GM23338 (cell line): Measurements from ENCODE around the gene PPM1J. TPM values are rescaled to one million over a fixed set of nuclear protein-coding genes. Genes with fewer than 3 reads are reported as not detected.

ENCODE experiments used
- ATAC-seq: fragments of 200-7000 bp; cut with Tn5 transposase; 3 replicates; pipeline ENCODE4 v1.9.1; 2020
- DNase-seq: peaks from one replicate; pipeline ENCODE4 v3.0.0-alpha.2; 2015; ENCODE audit warnings: low spot score
- H2AFZ ChIP-seq: fragments of 200-600 bp; sonication (generic); 2 replicates; pipeline ENCODE4 v1.8.0; 2016; ENCODE audit warnings: antibody characterized with exemption, mild to moderate bottlenecking, moderate library complexity
- H3F3A ChIP-seq: fragments of 200-600 bp; sonication (generic); replicated peaks from 2 replicates; pipeline ENCODE4 v1.8.0; 2017; ENCODE audit warnings: antibody characterized with exemption, mixed run types, low read depth
- H3K27ac ChIP-seq: fragments of 200-600 bp; sonication (generic); 2 replicates; pipeline ENCODE4 v1.6.1; 2016; ENCODE audit warnings: low read depth
- H3K27me3 ChIP-seq: fragments of 200-600 bp; sonication (generic); 2 replicates; pipeline ENCODE4 v1.8.0; 2016; ENCODE audit warnings: mild to moderate bottlenecking, mixed run types, moderate library complexity; ENCODE audit not compliant: insufficient read depth
- H3K36me3 ChIP-seq: fragments of 200-600 bp; sonication (generic); 2 replicates; pipeline ENCODE4 v1.8.0; 2016; ENCODE audit warnings: mild to moderate bottlenecking; ENCODE audit not compliant: insufficient read depth
- H3K4me1 ChIP-seq: fragments of 200-600 bp; sonication (generic); 2 replicates; pipeline ENCODE4 v1.8.0; 2016; ENCODE audit warnings: mild to moderate bottlenecking, moderate library complexity; ENCODE audit not compliant: insufficient read depth
- H3K4me2 ChIP-seq: fragments of 200-600 bp; sonication (generic); 2 replicates; pipeline ENCODE4 v1.7.1; 2017; ENCODE audit warnings: mixed run types
- H3K4me3 ChIP-seq: fragments of 200-600 bp; sonication (generic); 2 replicates; pipeline ENCODE4 v1.6.1; 2016; ENCODE audit warnings: mixed run types
- H3K79me2 ChIP-seq: fragments of 200-600 bp; sonication (generic); replicated peaks from 2 replicates; pipeline ENCODE4 v1.8.0; 2017; ENCODE audit warnings: mild to moderate bottlenecking; ENCODE audit not compliant: insufficient read depth
- H3K9me2 ChIP-seq: fragments of 200-600 bp; sonication (generic); 2 replicates; pipeline ENCODE4 v1.8.0; 2017; ENCODE audit not compliant: insufficient read depth
- H4K20me1 ChIP-seq: fragments of 200-600 bp; sonication (generic); replicated peaks from 2 replicates; pipeline ENCODE4 v1.8.0; 2017; ENCODE audit warnings: mild to moderate bottlenecking; ENCODE audit not compliant: insufficient read depth
- H3K27ac Mint-ChIP-seq: 2 replicates; pipeline ENCODE4 v1.8.0; 2020; ENCODE audit warnings: inconsistent platforms, mild to moderate bottlenecking, moderate library complexity, mixed read lengths
- H3K27me3 Mint-ChIP-seq: 3 replicates; pipeline ENCODE4 v1.8.0; 2022; ENCODE audit warnings: low read depth, mild to moderate bottlenecking, moderate library complexity, mixed read lengths, inconsistent platforms; ENCODE audit not compliant: insufficient read depth, poor library complexity
- H3K36me3 Mint-ChIP-seq: 3 replicates; pipeline ENCODE4 v1.8.0; 2021; ENCODE audit warnings: low read depth, mild to moderate bottlenecking, inconsistent platforms, moderate library complexity, mixed read lengths
- H3K4me1 Mint-ChIP-seq: 3 replicates; pipeline ENCODE4 v1.8.0; 2020; ENCODE audit warnings: mild to moderate bottlenecking, inconsistent platforms, mixed read lengths
- H3K4me3 Mint-ChIP-seq: 3 replicates; pipeline ENCODE4 v1.8.0; 2021; ENCODE audit warnings: moderate library complexity, mild to moderate bottlenecking, inconsistent platforms, mixed read lengths
- H3K9me3 Mint-ChIP-seq: 3 replicates; pipeline ENCODE4 v1.8.0; 2020; ENCODE audit warnings: moderate library complexity, mild to moderate bottlenecking, inconsistent platforms, mixed read lengths
- CREB1 ChIP-seq: fragments of 250-450 bp; sonication (Bioruptor Pico); IDR thresholded peaks from 2 replicates; pipeline ENCODE4 v1.5.0; 2020; ENCODE audit warnings: low read depth, mild to moderate bottlenecking, moderate library complexity
- CTCF ChIP-seq, 2 experiments: fragments of 200-600 bp in 1 of 2; sonication (generic) in 1 of 2; conservative IDR thresholded peaks; 2 replicates each; pipeline versions ENCODE4 v1.5.1 to v1.6.1; 2016 to 2017; ENCODE audit warnings: antibody characterized with exemption in 2 of 2, low read depth in 2 of 2, mild to moderate bottlenecking in 2 of 2, moderate library complexity in 1 of 2
- EZH2phosphoT487 ChIP-seq: fragments of 200-600 bp; sonication (generic); IDR thresholded peaks from one replicate; pipeline ENCODE4 v1.8.1; 2018; ENCODE audit warnings: antibody characterized with exemption; ENCODE audit not compliant: unreplicated experiment
- NANOG ChIP-seq: IDR thresholded peaks from 2 replicates; pipeline ENCODE4 v1.6.1; 2016; ENCODE audit warnings: antibody characterized with exemption, borderline replicate concordance
- POLR2AphosphoS5 ChIP-seq: IDR thresholded peaks from 2 replicates; pipeline ENCODE4 v1.6.1; 2016; ENCODE audit warnings: antibody characterized with exemption, low read depth
- REST ChIP-seq: IDR thresholded peaks from one replicate; pipeline ENCODE4 v1.6.1; 2018; ENCODE audit warnings: antibody characterized with exemption; ENCODE audit not compliant: unreplicated experiment
- STAT1 ChIP-seq: IDR thresholded peaks from one replicate; pipeline ENCODE4 v1.6.1; 2016; ENCODE audit warnings: antibody characterized with exemption; ENCODE audit not compliant: unreplicated experiment
- ZNF114 ChIP-seq: fragments of 250-450 bp; sonication (Bioruptor Pico); IDR thresholded peaks from 2 replicates; pipeline ENCODE4 v1.5.0; 2020; ENCODE audit warnings: mild to moderate bottlenecking, moderate library complexity
- ZNF462 ChIP-seq: fragments of 250-450 bp; sonication (Bioruptor Pico); IDR thresholded peaks from 2 replicates; pipeline ENCODE4 v1.5.0; 2020; ENCODE audit warnings: mild to moderate bottlenecking, moderate library complexity
- polyA plus RNA-seq: library from polyadenylated mRNA; unstranded; fragments of >200 nt; fragmentation: Nextera tagmentation; extraction: Ambion mirVana; gene quantifications from 2 replicates; pipeline ENCODE4 v1.2.1, GENCODE V29; 2016
- total RNA-seq: library from RNA; depleted of rRNA; stranded (reverse); fragments of >200 nt; shearing (Covaris generic); gene quantifications from 2 replicates; pipeline ENCODE4 v1.2.3, GENCODE V29; 2014

The PPM1J gene
- total and polyA plus RNA-seq, 2 experiments from 2014 or later: 19.0 to 22.4 TPM

GRCh38 chr1:112704391-112704933, 10.7 kb downstream of the PPM1J start (continued):
- TF ChIP-seq ZNF462 (CRISPR knock-in tag) (no peak), CTCF (conservative IDR thresholded peaks at IDR 0.05; ENCODE audit: low read depth in 2 of 2) (no peak)

- Mint-ChIP-seq H3K4me3 (peak overlapping the region; percentile 75; the same call in 1 of the 3 replicates), H3K27ac (no peak overlapping the region), H3K4me1 (peaks cover 82% of the 10 kb centered on the region), H3K27me3 (peaks cover 52% of the 10 kb centered on the region), H3K9me3 (no peaks in the 10 kb centered on the region; the same call in 2 of the 3 replicates), H3K36me3 (peaks cover 39% of the 10 kb centered on the region)
- Histone ChIP-seq H3K79me2 (peaks cover 10% of the 10 kb centered on the region; the same call in 1 of the 2 replicates), H3K4me3 (peak overlapping the region; percentile 47; the same call in 1 of the 2 replicates), H3K9me2 (no peaks in the 10 kb centered on the region), H3K4me2 (peak overlapping the region; percentile 73), H3K36me3 (peaks cover 4% of the 10 kb centered on the region; the same call in 1 of the 2 replicates), H3K4me1 (peaks cover 72% of the 10 kb centered on the region), H4K20me1 (peaks cover 25% of the 10 kb centered on the region), H3K27ac (no peak overlapping the region), H3K27me3 (peaks cover 47% of the 10 kb centered on the region), H2AFZ (no peak overlapping the region), H3F3A (peaks cover 12% of the 10 kb centered on the region; the same call in 1 of the 2 replicates)
- no peak for ATAC-seq
- no peak for DNase-seq
- TF ChIP-seq REST (no peak), CREB1 (CRISPR knock-in tag) (no peak), POLR2AphosphoS5 (no peak), ZNF114 (CRISPR knock-in tag) (no peak), NANOG (no peak), EZH2phosphoT487 (no peak), STAT1 (no peak)
Measured at GRCh38 chr1:112703706-112704105, 11.4 kb downstream of the PPM1J start.
